Neural cell (in vitro differentiated cells): ENCODE results near the gene TMEM238L. TPM values are rescaled to one million over a fixed set of nuclear protein-coding genes. Genes with fewer than 3 reads are reported as not detected.

Experiments used
- H2AFZ ChIP-seq: fragments of 200-600, 300-800 bp; sonication (generic), shearing (Covaris generic); 2 replicates; pipeline ENCODE4 v1.6.0; 2014; ENCODE audit warnings: low read depth, mild to moderate bottlenecking, antibody characterized with exemption, low read length, moderate library complexity
- H3F3A ChIP-seq: fragments of 200-600 bp; shearing (Covaris generic); 2 replicates; pipeline ENCODE4 v1.6.1; 2016; ENCODE audit warnings: mild to moderate bottlenecking, moderate library complexity, mixed read lengths, antibody characterized with exemption, low read length; ENCODE audit not compliant: insufficient read depth, poor library complexity, severe bottlenecking
- H3K27ac ChIP-seq: fragments of 200-600, 300-800 bp; sonication (generic), shearing (Covaris generic); 2 replicates; pipeline ENCODE4 v1.5.1; 2014; ENCODE audit warnings: mild to moderate bottlenecking, low read length, moderate library complexity
- H3K27me3 ChIP-seq: fragments of 300-800, 200-600 bp; sonication (generic), shearing (Covaris generic); 2 replicates; pipeline ENCODE4 v1.6.0; 2014; ENCODE audit warnings: mild to moderate bottlenecking, low read depth, low read length, moderate library complexity; ENCODE audit not compliant: insufficient read depth
- H3K36me3 ChIP-seq: fragments of 300-800, 200-600 bp; sonication (generic), shearing (Covaris generic); 2 replicates; pipeline ENCODE4 v1.5.1; 2014; ENCODE audit warnings: mild to moderate bottlenecking, antibody characterized with exemption, low read length, moderate library complexity; ENCODE audit not compliant: insufficient read depth
- H3K4me2 ChIP-seq: fragments of 300-800, 200-600 bp; sonication (generic), shearing (Covaris generic); 2 replicates; pipeline ENCODE4 v1.6.0; 2014; ENCODE audit warnings: mild to moderate bottlenecking, low read length
- H3K4me3 ChIP-seq: fragments of 300-800, 200-600 bp; sonication (generic), shearing (Covaris generic); 2 replicates; pipeline ENCODE4 v1.5.1; 2014; ENCODE audit warnings: mild to moderate bottlenecking, low read length, moderate library complexity
- H3K79me2 ChIP-seq: fragments of 200-600 bp; shearing (Covaris generic); replicated peaks from 2 replicates; pipeline ENCODE4 v1.6.0; 2014; ENCODE audit warnings: mild to moderate bottlenecking, low read length, moderate library complexity; ENCODE audit not compliant: insufficient read depth
- H3K9ac ChIP-seq: fragments of 300-800, 200-600 bp; sonication (generic), shearing (Covaris generic); 2 replicates; pipeline ENCODE4 v1.6.1; 2016; ENCODE audit warnings: mild to moderate bottlenecking, low read length, mixed read lengths
- H3K9me2 ChIP-seq: fragments of 200-600 bp; shearing (Covaris generic); 2 replicates; pipeline ENCODE4 v1.6.1; 2016; ENCODE audit warnings: mild to moderate bottlenecking, low read length, mixed read lengths; ENCODE audit not compliant: insufficient read depth
- H3K9me3 ChIP-seq: fragments of 200-600, 300-800 bp; sonication (generic), shearing (Covaris generic); 2 replicates; pipeline ENCODE4 v1.6.1; 2016; ENCODE audit warnings: mild to moderate bottlenecking, mixed run types, low read length, moderate library complexity, mixed read lengths
- H4K20me1 ChIP-seq: fragments of 200-600 bp; shearing (Covaris generic); 2 replicates; pipeline ENCODE4 v1.6.1; 2016; ENCODE audit warnings: mild to moderate bottlenecking, mixed run types; ENCODE audit not compliant: insufficient read depth
- EP300 ChIP-seq: fragments of 450-650 bp; conservative IDR thresholded peaks from 2 replicates; pipeline ENCODE4 v1.6.1; 2014; ENCODE audit warnings: antibody characterized with exemption, mild to moderate bottlenecking, moderate library complexity; ENCODE audit not compliant: poor library complexity, severe bottlenecking
- EZH2 ChIP-seq: fragments of 200-600, 300-800 bp; shearing (Covaris generic), sonication (generic); IDR thresholded peaks from 2 replicates; pipeline ENCODE4 v1.6.1; 2014; ENCODE audit warnings: antibody characterized with exemption, low read length, borderline replicate concordance, mild to moderate bottlenecking; ENCODE audit not compliant: insufficient read depth, poor library complexity, severe bottlenecking
- POLR2AphosphoS5 ChIP-seq: IDR thresholded peaks from 2 replicates; pipeline ENCODE4 v1.6.1; 2012
- RAD21 ChIP-seq: fragments of 450-650 bp; conservative IDR thresholded peaks from 2 replicates; pipeline ENCODE4 v1.6.1; 2014; ENCODE audit warnings: antibody characterized with exemption, mild to moderate bottlenecking, moderate library complexity
- REST ChIP-seq: IDR thresholded peaks from 2 replicates; pipeline ENCODE4 v1.6.1; 2012; ENCODE audit warnings: borderline replicate concordance
- TAF1 ChIP-seq: IDR thresholded peaks from 2 replicates; pipeline ENCODE4 v1.6.1; 2012; ENCODE audit warnings: low read depth
- polyA plus RNA-seq: library from polyadenylated mRNA; depleted of rRNA; stranded (reverse); fragments of >200 nt; gene quantifications from 2 replicates; pipeline ENCODE4 v1.2.3, GENCODE V29; 2014

Gene TMEM238L
- polyA plus RNA-seq, 1 donor from 2014 or later, result not detected

GRCh38 chr17:10793256-10793655 is 10.6 kb downstream of the TMEM238L start:
- H3K4me2 ChIP-seq, result no peak overlapping the region
- no peak for TF ChIP-seq TAF1
- no peaks in the 10 kb centered on the region for H4K20me1 ChIP-seq

GRCh38 chr17:10792151-10792550 is 11.7 kb downstream of the TMEM238L start:
- Histone ChIP-seq H3K9me3 (no peaks in the 10 kb centered on the region), H3K4me2 (no peak overlapping the region), H3K4me3 (no peak overlapping the region), H2AFZ (no peak overlapping the region), H3F3A (no peaks in the 10 kb centered on the region), H3K27ac (no peak overlapping the region), H3K9ac (no peak overlapping the region), H3K27me3 (no peaks in the 10 kb centered on the region), H3K36me3 (no peaks in the 10 kb centered on the region), H3K9me2 (no peaks in the 10 kb centered on the region), H3K79me2 (no peaks in the 10 kb centered on the region), H4K20me1 (no peaks in the 10 kb centered on the region)
- TF ChIP-seq REST, result no peak

More at GRCh38 chr17:10793256-10793655, 10.6 kb downstream of the TMEM238L start:
- Histone ChIP-seq H3K9me3 (no peaks in the 10 kb centered on the region), H3K9ac (no peak overlapping the region), H3K27ac (no peak overlapping the region), H3K27me3 (no peaks in the 10 kb centered on the region), H2AFZ (no peak overlapping the region), H3K9me2 (no peaks in the 10 kb centered on the region), H3K36me3 (no peaks in the 10 kb centered on the region), H3K4me3 (no peak overlapping the region), H3F3A (no peaks in the 10 kb centered on the region), H3K79me2 (no peaks in the 10 kb centered on the region)

GRCh38 chr17:10790491-10791401 is 13.2 kb downstream of the TMEM238L start:
- Histone ChIP-seq H3K4me2 (no peak overlapping the region), H3K27me3 (no peaks in the 10 kb centered on the region), H3F3A (no peaks in the 10 kb centered on the region), H2AFZ (no peak overlapping the region), H3K9ac (no peak overlapping the region), H3K9me3 (no peaks in the 10 kb centered on the region), H4K20me1 (no peaks in the 10 kb centered on the region), H3K4me3 (no peak overlapping the region), H3K79me2 (no peaks in the 10 kb centered on the region), H3K36me3 (no peaks in the 10 kb centered on the region), H3K9me2 (no peaks in the 10 kb centered on the region), H3K27ac (no peak overlapping the region)
- no peak for TF ChIP-seq EZH2
- no peak for TF ChIP-seq POLR2AphosphoS5
- TF ChIP-seq RAD21, result no peak
- TF ChIP-seq EP300, result no peak
